Muscle of leg (tissue), 11 donors: ENCODE data around the gene PAQR7. TPM values are rescaled to one million over a fixed set of nuclear protein-coding genes. Genes with fewer than 3 reads are reported as not detected.

Experiments used
- DNase-seq: peaks from one replicate; pipeline ENCODE4 v3.0.0; 2013
- H3K27ac ChIP-seq: one replicate; pipeline ENCODE4 v1.5.1; 2013; ENCODE audit warnings: mild to moderate bottlenecking, low read length, control low read depth
- H3K27me3 ChIP-seq: one replicate; pipeline ENCODE4 v1.6.1; 2013; ENCODE audit warnings: low read length; ENCODE audit not compliant: control insufficient read depth, insufficient read depth
- H3K36me3 ChIP-seq: one replicate; pipeline ENCODE4 v1.6.1; 2013; ENCODE audit warnings: low read length; ENCODE audit not compliant: control insufficient read depth, insufficient read depth
- H3K4me1 ChIP-seq: one replicate; pipeline ENCODE4 v1.6.1; 2013; ENCODE audit warnings: low read length; ENCODE audit not compliant: control insufficient read depth, insufficient read depth
- H3K4me3 ChIP-seq: one replicate; pipeline ENCODE4 v1.5.1; 2013; ENCODE audit warnings: low read length, control low read depth
- H3K9me3 ChIP-seq: replicated peaks from 2 replicates; pipeline ENCODE4 v1.6.1; 2013; ENCODE audit warnings: low read depth, low read length; ENCODE audit not compliant: control insufficient read depth
- WGBS: methylation state at CpG from one replicate; pipeline ENCODE4 v1.1.5; 2013; ENCODE audit warnings: missing lambda C conversion rate; ENCODE audit not compliant: insufficient coverage; 5-methylcytosine and 5-hydroxymethylcytosine counted together
- polyA plus RNA-seq, 8 donors: library from polyadenylated mRNA; unstranded; fragments of 120-200 nt; gene quantifications; one replicate each; pipeline versions ENCODE4 v1.2.1 to v1.2.3, GENCODE V29; 2013; ENCODE audit warnings: inconsistent platforms in 1 of 8, low replicate concordance in 1 of 8; ENCODE audit not compliant: insufficient read length in 8 of 8, insufficient read depth in 1 of 8
- total RNA-seq: library from RNA; stranded (reverse); fragments of 120-200 nt; gene quantifications from one replicate; pipeline ENCODE4 v1.2.4, GENCODE V29; 2013

Gene PAQR7
- total and polyA plus RNA-seq, 9 donors: 5.8 to 10.8 (median 7.5) TPM

DNA sequence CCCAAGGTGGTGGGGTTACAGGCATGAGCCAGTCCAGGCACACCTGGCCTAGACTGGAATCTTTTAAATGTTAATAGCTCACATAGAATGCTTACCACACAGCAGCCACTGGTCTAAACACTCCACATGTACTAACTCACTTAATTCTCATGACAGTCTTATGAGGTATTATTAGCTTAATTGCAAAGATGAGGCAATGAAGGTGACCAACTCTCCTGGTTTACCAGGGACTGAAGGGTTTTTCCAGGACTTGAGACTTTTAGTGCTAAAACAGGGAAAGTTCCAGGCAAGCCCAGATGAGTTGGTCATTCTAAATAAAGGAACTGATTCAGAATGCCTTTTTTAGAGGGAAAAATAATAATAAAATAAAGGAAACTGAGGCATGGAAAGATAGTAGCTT, 37.7 kb upstream of the PAQR7 start:
- Histone ChIP-seq H3K4me1 (peaks cover 12% of the 10 kb centered on the region), H3K27ac (no peak overlapping the region), H3K36me3 (no peaks in the 10 kb centered on the region), H3K9me3 (no peaks in the 10 kb centered on the region), H3K27me3 (no peaks in the 10 kb centered on the region), H3K4me3 (no peak overlapping the region)
- DNase-seq: no peak

DNA sequence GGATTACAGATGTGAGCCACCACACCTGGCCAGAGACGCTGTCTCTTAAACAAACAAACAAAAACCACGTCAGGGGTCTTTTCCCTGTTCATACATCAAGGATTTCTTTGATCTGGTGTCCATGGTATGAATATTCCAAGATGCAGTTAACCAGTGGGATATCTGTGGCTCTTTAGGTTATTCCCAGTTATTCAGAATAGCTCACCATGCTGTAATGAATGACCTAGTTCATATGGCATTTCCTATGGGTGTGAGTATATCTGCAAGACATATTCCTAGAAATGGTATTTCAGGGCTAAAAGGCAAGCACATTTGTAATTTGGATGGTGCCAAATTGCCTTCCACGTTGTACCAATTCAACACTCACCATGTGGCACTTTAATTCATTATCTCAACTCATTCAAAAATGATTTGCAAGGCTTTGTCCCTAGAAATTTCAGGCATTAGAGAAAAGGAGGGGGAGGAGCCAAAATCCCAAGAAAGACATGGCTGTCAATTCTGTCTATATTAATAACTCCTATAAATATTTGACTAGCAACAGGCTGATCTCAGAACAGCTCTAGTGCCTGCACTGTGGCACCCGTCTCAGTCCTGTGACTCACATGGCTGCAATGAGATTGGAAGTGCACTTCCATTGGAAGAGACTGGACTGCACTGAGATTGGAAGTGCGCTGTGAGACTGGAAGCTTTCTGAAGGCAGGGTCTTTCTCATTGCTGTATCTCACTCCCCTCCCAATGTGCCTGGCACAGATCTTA, 36.7 kb upstream of the PAQR7 start:
- Histone ChIP-seq H3K27ac (no peak overlapping the region), H3K4me1 (peaks cover 7% of the 10 kb centered on the region), H3K9me3 (no peaks in the 10 kb centered on the region), H3K27me3 (no peaks in the 10 kb centered on the region), H3K4me3 (no peak overlapping the region), H3K36me3 (no peaks in the 10 kb centered on the region)
- DNase-seq: no peak
- WGBS: 100% methylated on average over 1 of the region's 5 CpGs

DNA sequence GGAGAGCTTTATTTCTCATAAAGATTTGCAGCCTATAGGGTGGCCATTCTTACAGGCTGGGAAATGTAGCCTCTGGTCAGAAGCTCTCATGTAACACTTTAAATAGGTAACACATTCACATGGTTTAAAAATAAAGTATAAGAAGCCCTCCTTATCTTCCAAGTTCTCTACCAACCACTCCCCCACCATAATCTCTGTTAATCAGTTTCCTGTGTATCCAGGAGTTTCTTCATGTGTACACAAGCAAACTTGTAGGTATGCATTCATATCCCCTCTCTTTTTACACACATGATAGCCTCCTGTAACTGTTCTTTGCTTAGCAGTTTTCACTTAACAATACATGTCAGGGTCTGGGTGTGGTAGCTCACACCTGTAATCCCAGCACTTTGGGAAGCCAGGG, 35.7 kb upstream of the PAQR7 start:
- no peak overlapping the region for H3K4me3 ChIP-seq

GRCh38 chr1:25909040-25909439, 33.5 kb upstream of the PAQR7 start:
- Histone ChIP-seq H3K27ac (no peak overlapping the region), H3K4me3 (no peak overlapping the region), H3K9me3 (no peaks in the 10 kb centered on the region), H3K4me1 (peaks cover 10% of the 10 kb centered on the region), H3K27me3 (no peaks in the 10 kb centered on the region), H3K36me3 (no peaks in the 10 kb centered on the region)
- no peak for DNase-seq
- 48% methylated on average over 6 of the region's 10 CpGs for WGBS

More for the DNA sequence above, 35.7 kb upstream of the PAQR7 start:
- no peaks in the 10 kb centered on the region for H3K9me3 ChIP-seq
- no peaks in the 10 kb centered on the region for H3K36me3 ChIP-seq
- no peak overlapping the region for H3K27ac ChIP-seq
- DNase-seq: no peak
- H3K4me1 ChIP-seq: peaks cover 13% of the 10 kb centered on the region
- H3K27me3 ChIP-seq: no peaks in the 10 kb centered on the region

DNA sequence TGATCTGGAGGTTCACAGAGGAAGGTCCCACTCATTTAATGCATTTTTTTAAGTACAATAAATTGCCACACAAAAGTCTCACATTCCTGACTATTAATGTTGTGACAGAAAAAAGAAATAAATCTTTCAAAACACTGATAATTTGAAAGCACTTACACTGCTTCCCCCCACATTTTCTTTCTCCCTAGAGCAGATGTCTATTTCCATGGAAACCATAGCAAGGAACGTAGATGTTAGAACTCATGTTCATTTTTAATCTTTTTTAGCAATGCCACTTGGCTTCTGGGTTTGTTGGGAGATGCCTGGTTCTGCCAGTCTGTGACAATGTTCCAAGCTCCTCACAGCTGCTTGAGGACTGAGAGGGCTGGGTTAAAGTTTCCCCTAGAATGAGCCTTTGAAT, 32.7 kb upstream of the PAQR7 start:
- no peak for DNase-seq
- Histone ChIP-seq H3K36me3 (peaks cover 3% of the 10 kb centered on the region), H3K27me3 (no peaks in the 10 kb centered on the region), H3K9me3 (no peaks in the 10 kb centered on the region), H3K4me1 (peaks cover 13% of the 10 kb centered on the region), H3K27ac (no peak overlapping the region), H3K4me3 (no peak overlapping the region)
- WGBS: no CpG with 5 or more reads among the region's 1 CpG

- no peak overlapping the region for H3K4me3 ChIP-seq
- H3K36me3 ChIP-seq: peaks cover 5% of the 10 kb centered on the region
- H3K9me3 ChIP-seq: no peaks in the 10 kb centered on the region
- peaks cover 13% of the 10 kb centered on the region for H3K4me1 ChIP-seq
- no peak for DNase-seq
- 95% methylated on average over 5 of the region's 6 CpGs for WGBS
- H3K27me3 ChIP-seq: no peaks in the 10 kb centered on the region
- H3K27ac ChIP-seq: no peak overlapping the region
Measured at GRCh38 chr1:25907601-25908000, 32.1 kb upstream of the PAQR7 start.

DNA sequence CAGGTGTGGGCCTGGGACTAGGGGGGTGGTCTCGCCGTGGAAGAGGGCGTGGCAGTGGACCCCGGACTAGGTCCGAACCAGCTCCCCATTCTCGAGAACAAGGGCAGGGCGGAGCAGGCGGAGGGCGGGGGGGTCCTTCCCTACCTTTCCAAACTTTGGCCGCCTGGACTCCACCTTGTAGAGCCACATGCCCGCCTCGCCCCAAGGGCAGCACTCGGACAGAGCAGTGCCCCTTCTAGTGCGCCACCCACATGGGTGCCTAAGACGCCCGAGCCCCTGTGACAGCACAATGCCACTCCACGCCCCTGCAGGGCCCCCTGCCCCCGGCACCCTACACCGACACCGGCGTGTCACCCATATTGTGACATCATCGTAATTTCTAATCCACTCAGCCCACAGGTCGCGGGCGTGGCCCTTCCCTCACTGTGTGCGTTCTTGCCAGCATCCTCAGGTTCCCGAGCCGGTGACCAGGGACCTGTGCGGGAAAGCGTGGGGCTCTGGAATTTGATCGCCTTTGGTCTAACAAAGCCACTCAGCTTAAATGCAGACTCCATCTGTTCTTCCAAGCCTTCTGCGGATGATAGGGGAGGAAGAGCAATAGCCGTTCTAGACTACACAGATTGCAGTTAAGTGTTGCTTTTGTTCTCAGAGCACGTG, 31.3 kb upstream of the PAQR7 start:
- Histone ChIP-seq H3K9me3 (no peaks in the 10 kb centered on the region), H3K27ac (peak overlapping the region; percentile 48), H3K4me3 (peak overlapping the region; percentile 86), H3K4me1 (peaks cover 13% of the 10 kb centered on the region), H3K27me3 (no peaks in the 10 kb centered on the region), H3K36me3 (peaks cover 8% of the 10 kb centered on the region)
- DNase-seq: peak; percentile 38
- WGBS: 7% methylated on average over 27 of the region's 34 CpGs

- under 1% methylated on average over 81 of the region's 102 CpGs for WGBS
- peak within 1 kb of the TSS; percentile 86 for H3K27ac ChIP-seq
- peak within 1 kb of the TSS; percentile 86 for H3K4me3 ChIP-seq
Measured at GRCh38 chr1:25905680-25906643, 30.5 kb upstream of the PAQR7 start, which contains the start of gene STMN1. STMN1 (minus strand) TSS chr1:25906419; CDS start chr1:25904676, 1,743 bp downstream.

DNA sequence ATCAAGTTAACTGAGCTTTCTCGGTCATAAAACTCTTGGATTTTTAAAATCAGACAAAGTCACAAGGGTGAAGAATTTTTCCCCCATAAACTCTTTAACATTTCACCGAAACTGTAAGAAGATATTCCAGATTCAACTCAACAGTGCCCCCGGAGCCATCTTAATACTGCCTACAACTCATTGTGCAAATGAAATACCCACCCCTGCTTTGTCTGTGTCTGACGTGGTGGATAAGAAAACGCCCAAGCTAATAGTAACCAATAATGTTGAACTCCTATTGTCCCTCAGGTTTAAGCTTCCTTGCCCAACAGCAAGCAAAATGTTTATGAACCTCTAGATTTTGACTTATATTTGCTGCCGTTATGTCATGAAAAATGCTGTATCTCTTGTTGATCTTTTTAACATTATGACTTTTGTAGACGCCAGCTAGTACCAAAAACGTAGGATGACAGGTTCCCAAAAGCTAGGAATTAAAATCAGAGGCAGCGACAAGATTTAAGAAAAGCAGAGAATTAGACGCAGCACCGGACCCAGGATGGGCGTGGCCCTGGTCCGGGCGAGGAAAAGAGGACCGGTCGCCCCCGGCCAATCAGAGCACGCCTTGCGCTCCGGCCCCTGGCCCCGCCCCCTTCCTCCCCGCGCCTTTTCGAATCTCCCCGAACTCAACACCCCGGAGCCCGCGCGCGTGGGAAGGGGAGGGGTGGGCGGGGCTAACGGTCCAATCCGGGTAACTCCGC, 29.6 kb upstream of the PAQR7 start:
- Histone ChIP-seq H3K4me3 (peak overlapping the region; percentile 86), H3K4me1 (peaks cover 13% of the 10 kb centered on the region), H3K27ac (peak overlapping the region; percentile 86), H3K9me3 (no peaks in the 10 kb centered on the region), H3K36me3 (peaks cover 20% of the 10 kb centered on the region), H3K27me3 (no peaks in the 10 kb centered on the region)
- 0% methylated on average over 10 of the region's 34 CpGs for WGBS
- peak; percentile 97 for DNase-seq

More at GRCh38 chr1:25905680-25906643, 30.5 kb upstream of the PAQR7 start, which contains the start of gene STMN1:
- peaks cover 13% of the 10 kb centered on the region for H3K4me1 ChIP-seq
- DNase-seq: peak; percentile 98
- no peaks in the 10 kb centered on the region for H3K27me3 ChIP-seq
- H3K9me3 ChIP-seq: no peaks in the 10 kb centered on the region
- H3K36me3 ChIP-seq: peaks cover 16% of the 10 kb centered on the region
